GM06990 (cell line): ENCODE measurements around the gene NRN1L.

Experiments used
- DNase-seq: peaks from one replicate; pipeline ENCODE4 v3.0.0-alpha.2; 2011; ENCODE audit not compliant: insufficient read length; ENCODE audit errors: extremely low read depth
- H3K27me3 ChIP-seq: replicated peaks from 2 replicates; pipeline ENCODE4 v1.6.0; 2011; ENCODE audit warnings: low read length; ENCODE audit not compliant: control insufficient read depth, insufficient read depth
- H3K36me3 ChIP-seq: 2 replicates; pipeline ENCODE4 v1.5.1; 2011; ENCODE audit warnings: low read length; ENCODE audit not compliant: control insufficient read depth, insufficient read depth
- H3K4me3 ChIP-seq: replicated peaks from 2 replicates; pipeline ENCODE4 v1.5.1; 2011; ENCODE audit warnings: low read depth, mild to moderate bottlenecking, control low read depth, low read length
- CTCF ChIP-seq: IDR thresholded peaks from 2 replicates; pipeline ENCODE4 v1.5.1; 2011; ENCODE audit warnings: low read length, control low read depth, mild to moderate bottlenecking, inconsistent platforms; ENCODE audit not compliant: insufficient read depth, poor library complexity, severe bottlenecking

Gene NRN1L

DNA sequence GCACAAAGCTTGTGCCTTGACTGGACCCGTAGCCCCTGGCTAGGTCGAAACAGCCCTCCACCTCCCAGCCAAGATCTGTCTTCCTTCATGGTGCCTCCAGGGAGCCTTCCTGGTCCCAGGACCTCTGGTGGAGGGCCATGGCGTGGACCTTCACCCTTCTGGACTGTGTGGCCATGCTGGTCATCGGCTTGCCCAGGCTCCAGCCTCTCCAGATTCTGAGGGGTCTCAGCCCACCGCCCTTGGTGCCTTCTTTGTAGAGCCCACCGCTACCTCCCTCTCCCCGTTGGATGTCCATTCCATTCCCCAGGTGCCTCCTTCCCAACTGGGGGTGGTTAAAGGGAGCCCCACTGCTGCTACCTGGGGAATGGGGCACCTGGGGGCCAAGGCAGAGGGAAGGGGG is 43.5 kb downstream of the NRN1L start:
- H3K27me3 ChIP-seq, result no peaks in the 10 kb centered on the region
- DNase-seq, result no peak
- TF ChIP-seq CTCF, result no peak
- H3K36me3 ChIP-seq, result peaks cover 46% of the 10 kb centered on the region
- H3K4me3 ChIP-seq, result no peak overlapping the region

DNA sequence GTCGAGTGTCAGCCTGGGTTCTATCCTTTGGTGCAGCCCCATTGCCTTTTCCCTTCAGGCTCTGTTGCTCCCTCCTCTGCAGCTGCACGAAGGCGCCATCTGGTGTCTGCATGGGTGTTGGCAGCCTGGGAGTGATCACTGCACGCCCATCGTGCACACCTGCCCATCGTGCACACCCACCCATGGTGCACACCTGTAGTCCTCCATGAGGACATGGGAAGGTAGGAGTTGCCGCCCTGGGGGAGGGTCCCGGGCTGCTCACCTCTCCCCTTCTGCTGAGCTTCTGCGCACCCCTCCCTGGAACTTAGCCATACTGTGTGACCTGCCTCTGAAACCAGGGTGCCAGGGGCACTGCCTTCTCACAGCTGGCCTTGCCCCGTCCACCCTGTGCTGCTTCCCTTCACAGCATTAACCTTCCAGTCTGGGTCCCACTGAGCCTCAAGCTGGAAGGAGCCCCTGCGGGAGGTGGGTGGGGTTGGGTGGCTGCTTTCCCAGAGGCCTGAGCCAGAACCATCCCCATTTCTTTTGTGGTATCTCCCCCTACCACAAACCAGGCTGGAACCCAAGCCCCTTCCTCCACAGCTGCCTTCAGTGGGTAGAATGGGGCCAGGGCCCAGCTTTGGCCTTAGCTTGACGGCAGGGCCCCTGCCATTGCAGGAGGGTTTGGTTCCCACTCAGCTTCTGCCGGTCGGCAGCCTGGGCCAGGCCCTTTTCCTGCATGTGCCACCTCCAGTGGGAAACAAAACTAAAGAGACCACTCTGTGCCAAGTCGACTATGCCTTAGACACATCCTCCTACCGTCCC is 44.1 kb downstream of the NRN1L start:
- Histone ChIP-seq H3K36me3 (peaks cover 46% of the 10 kb centered on the region), H3K4me3 (no peak overlapping the region), H3K27me3 (no peaks in the 10 kb centered on the region)
- peak; percentile 59 for DNase-seq
- peak; percentile 97 for TF ChIP-seq CTCF

DNA sequence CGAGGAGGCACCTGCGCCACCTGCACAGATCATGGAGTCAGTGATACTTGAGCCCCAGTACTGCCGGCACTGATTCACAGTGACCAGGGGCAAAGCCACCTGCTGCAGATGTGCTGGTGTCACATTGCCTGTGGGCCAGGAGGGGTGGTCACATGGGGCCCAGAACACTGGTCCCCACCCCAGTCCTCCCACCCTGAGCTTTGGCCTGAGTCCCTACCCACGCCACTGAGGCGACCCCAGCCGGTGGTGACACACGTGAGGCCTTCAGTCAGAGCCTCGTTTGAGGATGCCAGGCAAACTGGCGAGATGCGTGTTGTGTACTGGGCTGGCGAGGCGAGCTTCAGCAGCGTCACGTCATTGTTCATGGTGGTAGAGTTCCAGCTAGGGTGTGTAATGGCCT is 45.5 kb downstream of the NRN1L start:
- peaks cover 59% of the 10 kb centered on the region for H3K36me3 ChIP-seq
- TF ChIP-seq CTCF, result no peak
- H3K27me3 ChIP-seq, result no peaks in the 10 kb centered on the region
- no peak for DNase-seq
- H3K4me3 ChIP-seq, result no peak overlapping the region

DNA sequence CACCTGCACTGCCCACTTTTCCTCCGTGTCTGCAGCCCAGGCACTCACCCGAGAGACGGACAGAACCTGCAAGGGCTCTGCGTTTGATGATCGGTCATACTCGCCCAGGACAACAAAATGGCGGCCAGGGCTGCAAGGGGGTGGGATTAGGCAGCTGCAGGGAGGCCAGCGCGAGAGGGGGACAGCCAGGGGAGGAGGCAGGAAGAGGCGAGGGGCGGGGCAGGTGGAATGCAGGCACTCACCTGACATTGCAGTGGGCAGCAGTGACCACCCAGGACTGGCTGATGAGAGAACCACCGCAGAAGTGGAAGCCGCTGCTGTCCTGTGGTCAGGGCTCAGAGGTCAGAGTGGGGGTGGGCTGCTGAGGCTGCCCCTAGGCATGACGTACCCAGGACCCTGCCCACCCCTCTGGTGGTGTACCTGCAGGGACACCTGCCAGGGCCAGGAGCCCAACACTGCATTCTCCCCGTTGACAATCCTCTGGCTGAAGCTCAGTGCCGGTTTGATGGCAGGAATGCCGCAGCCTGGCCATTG is 46.1 kb downstream of the NRN1L start:
- TF ChIP-seq CTCF, result no peak
- Histone ChIP-seq H3K27me3 (no peaks in the 10 kb centered on the region), H3K36me3 (peaks cover 61% of the 10 kb centered on the region), H3K4me3 (no peak overlapping the region)
- no peak for DNase-seq

DNA sequence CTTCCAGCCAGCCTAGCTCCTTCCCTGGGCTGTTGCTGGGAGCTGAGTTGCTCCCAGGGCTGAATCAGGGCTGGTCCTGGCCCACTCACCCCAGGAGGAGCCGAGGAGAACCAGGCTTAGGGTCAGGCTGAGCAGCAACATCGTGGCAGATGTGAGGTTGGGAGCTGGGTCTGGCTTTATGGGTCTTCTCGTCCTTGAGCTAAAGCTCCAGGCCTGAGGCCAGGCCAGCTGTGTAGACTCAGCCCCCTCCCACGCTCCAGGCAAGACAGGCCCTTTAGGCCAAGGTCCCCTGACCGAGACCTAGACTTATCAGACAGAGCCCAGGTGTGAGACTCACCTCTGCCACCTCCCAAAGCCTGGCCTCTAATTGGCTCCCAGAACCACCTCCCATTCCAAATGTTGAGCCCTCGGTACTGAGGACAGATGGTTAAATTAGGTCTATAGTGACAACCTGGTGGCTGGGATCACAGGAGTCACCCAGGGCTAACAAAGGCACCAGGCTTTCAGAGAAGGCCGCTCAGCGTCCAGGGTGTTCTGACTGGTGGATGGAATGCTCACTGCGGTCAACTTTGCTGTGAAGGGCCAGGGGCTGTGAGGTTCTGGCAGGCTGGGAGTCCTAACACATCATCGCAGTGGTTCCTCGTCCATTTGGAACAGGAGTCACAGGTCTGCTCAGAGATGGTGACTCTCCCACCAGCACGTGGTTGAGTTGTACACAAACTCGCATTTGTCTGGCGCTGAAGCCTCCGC is 47.2 kb downstream of the NRN1L start, which contains the start of gene CTRL:
CTRL (minus strand) TSS at position 151 of the 750 bp plus-strand sequence; CDS start at position 141, 10 bp downstream.
- no peak within 1 kb of the TSS for H3K4me3 ChIP-seq

More for the DNA sequence above, 47.2 kb downstream of the NRN1L start, which contains the start of gene CTRL:
- peaks cover 60% of the 10 kb centered on the region for H3K36me3 ChIP-seq
- no peak for DNase-seq
- TF ChIP-seq CTCF, result no peak
- H3K27me3 ChIP-seq, result no peaks in the 10 kb centered on the region
